ENCODE measurements around the gene C4orf50.

Gene C4orf50

DNA sequence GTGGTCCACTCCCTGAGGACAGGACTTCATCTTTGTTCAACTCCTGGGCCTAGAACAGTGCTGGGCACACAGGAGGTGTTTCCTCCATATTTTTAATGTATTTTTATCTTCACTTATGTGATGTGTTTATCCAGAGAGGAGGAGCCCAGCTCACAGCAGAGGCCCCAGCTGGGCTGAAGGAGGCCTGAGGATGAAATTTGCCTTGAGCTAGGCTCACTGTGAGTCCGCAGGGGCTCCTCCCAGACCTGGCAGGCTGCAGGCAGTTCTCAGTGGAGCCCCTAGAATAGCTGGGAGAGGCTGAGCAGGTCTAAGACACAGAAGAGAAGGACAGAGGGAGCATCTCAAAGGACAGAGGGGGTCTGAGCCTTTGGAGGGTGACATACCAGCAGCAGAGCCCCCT, 26.8 kb downstream of the C4orf50 start:
- DNase-seq, result no peak

GRCh38 chr4:5990446-5991160, 27.6 kb downstream of the C4orf50 start:
- no peak for DNase-seq

- DNase-seq, result no peak
Observed at GRCh38 chr4:5989236-5990225, 28.7 kb downstream of the C4orf50 start.

DNA sequence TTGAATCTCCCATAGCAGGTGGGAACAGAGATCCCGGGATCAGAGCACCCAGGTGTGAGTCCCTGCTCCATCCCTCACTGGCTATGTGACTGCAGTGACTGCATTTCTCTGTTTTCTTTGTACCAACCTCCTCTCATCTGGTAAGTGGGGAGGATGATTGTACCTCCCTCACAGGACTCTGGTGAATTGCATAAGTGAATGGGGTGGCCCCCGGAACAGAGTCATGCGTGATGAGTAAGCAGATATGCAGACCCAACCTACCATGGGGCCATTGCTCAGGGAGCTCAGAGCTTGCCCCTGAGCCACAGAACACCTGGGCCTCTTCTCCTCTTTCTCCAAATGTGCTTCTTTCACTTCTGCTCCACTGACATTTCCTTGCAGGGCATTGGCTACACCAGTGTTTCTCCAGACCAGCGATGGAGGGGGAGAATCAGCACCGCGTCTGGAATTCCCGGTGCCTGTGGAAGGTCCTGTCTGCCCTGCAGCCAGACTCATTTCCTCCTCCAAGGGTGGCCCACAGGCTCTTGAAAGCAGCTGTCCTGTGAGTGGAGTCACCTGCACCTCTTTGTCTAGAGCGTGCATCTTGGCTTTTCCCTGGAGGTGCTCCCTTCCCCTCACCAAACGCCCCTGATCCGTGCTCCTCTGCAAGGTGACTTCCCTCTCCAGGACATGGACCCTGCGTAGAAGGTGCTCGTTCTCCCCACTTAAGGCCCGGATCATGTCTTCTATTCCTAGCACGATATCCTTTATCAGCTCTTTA, 30.0 kb downstream of the C4orf50 start:
- DNase-seq, result no peak

DNA sequence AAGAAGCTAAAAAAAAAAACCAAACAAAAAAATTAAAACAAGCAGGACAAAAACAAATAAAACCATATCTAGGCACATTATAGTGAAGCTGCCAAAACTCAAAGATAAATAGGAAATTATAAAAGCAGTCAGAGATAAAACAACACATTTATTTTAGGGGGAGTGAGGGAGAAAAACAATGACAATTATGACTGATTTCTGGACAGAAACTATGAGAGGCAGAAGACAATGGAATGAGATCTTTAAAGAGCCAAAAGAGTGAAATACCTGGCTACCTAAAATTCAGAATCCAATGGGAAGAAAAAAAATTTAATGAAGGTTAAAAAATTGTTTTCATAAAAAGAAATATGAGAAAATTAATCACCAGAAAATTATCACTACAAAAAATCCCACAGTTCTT, 33.4 kb downstream of the C4orf50 start:
- no peak for DNase-seq

- no peak for DNase-seq
Observed at GRCh38 chr4:5982156-5982973, 35.9 kb downstream of the C4orf50 start.

GRCh38 chr4:5980436-5981155, 37.6 kb downstream of the C4orf50 start:
- DNase-seq, result no peak

DNA sequence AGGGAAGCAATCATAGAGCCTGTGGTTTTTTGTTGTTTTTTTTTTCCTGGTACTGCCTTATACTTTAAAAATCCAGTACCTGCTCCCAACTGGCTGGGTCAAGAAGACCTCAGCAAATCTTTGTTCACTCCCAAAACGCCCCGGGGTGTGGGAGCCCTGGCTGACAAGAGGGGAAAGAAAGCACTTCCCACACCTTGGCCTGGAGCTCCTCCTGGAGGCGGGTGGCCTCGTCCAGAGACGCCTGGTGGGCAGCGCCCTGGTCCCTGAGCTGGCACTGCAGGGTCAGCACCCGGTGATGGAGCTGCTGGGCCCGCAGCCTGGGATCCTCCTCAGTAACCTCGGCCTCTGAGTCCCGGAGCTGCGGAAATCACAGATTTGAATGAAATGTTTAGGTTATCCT, 38.2 kb downstream of the C4orf50 start:
- no peak for DNase-seq

GRCh38 chr4:5976921-5977320, 41.3 kb downstream of the C4orf50 start:
- no peak for DNase-seq

DNA sequence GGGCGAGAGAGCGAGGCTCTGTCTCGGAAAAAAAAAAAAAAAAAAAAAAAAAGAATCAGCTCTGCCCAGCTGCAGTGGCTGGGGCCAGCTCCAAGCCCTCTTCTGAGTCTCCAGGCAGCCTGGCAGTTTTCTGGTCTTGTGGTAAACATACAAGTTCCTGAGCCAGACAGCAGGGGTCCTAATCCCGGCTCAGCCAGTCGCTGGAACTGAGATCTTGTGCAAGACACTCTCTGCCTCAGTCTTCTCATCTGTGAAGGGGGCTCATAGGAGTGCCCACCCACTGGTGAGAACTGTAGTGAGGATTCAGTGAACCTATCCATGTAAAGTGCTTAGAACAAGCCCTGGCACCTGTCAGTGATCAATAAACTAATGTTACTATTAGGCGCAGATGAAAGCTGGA, 41.8 kb downstream of the C4orf50 start:
- DNase-seq, result no peak

- DNase-seq, result no peak
Observed at GRCh38 chr4:5974321-5974720, 43.9 kb downstream of the C4orf50 start.

DNA sequence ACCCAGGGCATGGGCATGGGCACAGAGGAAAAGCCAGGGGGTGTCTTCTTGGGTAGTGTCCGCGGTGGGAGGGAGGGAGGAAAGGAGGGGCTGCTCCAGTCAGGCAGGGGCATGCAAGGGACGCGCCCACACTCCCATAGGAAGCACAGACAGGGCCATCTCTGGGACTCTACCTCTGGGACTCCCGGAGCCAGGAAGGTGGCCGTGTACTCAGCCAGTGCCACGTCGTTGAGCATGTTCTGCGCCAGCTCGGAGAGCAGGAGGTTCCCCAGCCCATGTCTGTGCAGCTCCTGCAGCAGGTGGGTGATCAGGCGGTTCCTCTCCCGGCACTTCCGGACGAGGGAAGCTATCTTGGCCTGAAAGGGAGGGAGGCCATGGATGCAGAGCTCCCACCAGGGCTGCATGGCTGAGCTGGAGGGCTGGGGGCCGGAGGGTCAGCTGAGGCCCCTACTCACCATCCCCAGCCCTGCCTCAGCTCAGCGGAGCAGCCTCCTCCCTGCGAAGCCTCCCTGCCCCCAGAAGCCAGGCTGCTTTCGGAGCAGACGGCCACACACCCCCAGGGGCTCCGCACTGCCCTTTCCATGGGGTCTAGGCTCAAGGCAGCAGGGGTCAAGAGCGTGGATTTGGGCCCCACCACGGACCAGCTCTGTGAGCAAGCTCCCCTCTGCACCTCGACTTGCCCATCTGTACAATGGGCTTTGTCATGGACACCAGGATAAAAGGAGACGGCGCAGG, 44.6 kb downstream of the C4orf50 start:
- no peak for DNase-seq

GRCh38 chr4:5973033-5973432, 45.2 kb downstream of the C4orf50 start:
- no peak for DNase-seq

DNA sequence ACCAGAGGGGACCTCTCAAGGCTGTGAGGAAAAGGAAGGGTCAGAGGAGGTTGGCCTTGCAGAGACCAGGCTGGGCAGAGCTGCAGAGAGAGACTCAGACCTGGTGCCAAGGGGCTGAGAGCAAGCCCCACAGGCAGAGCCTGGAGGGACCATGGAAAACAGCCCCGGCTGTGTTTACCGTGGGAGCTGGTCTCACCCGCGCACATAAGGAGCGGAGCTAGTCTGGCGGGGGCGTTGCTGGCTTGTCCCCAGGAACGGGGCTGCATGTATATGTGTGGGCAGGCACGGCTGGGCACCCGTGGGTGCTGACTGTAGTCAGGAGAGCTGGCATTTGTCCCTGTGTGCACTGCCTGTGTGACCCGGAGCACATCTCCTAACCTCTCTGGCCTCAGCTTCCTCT, 45.7 kb downstream of the C4orf50 start:
- no peak for DNase-seq

DNA sequence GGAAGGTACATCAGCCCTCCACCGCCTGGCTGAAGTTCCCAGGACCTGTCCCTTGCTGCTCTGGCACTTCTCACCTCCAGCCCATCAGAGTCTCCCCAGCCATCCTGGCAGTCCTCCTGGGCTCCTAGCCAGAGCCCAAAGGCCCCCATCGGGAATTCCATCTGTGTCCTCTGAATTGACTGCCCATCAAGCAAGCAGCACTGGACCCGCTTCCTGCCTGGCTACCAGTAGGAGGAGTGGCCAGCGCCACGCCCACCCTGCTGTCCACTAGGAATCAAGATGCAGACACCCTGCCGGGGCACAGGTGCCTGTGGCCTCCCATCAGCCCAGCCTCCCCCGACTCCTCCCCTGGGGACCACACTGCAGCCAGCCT, 47.2 kb downstream of the C4orf50 start:
- DNase-seq, result no peak

- DNase-seq, result no peak
Observed at GRCh38 chr4:5970381-5971077, 47.7 kb downstream of the C4orf50 start.

- DNase-seq, result no peak
Observed at GRCh38 chr4:5969777-5970176, 48.5 kb downstream of the C4orf50 start.

DNA sequence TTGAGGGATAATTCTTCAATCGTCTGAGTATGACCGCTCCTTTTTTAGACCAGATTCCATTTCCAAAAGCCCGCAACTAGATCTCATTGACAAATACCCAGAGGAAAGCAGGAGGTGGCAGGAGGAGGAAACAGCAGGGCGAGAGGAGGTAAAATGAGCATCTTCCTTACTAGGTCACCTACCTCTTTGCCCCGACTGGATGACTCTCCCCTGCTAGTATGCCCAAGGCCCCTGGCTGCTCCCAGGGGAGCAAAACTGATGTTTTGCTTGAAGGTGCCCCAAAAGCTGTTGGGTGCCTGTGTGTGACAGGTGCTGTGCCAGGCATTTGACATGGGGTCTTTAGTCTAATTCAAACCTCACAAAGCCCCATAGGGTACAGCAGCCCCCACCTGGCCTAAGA, 48.9 kb downstream of the C4orf50 start:
- DNase-seq, result no peak

DNA sequence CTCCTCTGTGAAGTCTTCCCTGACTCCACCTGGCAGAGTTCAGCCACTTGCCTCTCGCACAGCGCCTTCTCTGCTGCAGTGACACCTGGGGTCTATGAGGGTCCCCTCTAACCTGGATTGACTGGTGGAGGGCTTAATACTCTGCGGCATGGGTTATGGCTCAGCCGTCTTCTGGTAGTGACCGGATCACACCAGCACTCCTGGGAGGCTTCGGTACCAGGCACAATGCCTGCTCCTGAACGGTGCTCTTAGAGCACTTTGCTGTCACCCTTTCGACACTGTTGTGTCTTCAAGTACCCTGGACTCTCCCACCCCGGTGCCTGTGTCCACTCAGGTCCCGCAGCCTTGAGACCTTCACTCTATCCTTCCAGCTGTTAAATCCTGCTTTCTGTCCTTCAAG, 50.0 kb downstream of the C4orf50 start:
- no peak for DNase-seq

- DNase-seq, result no peak
Observed at GRCh38 chr4:5967783-5968182, 50.4 kb downstream of the C4orf50 start.
